Upper lobe of left lung (tissue), 4 donors: ENCODE results near the gene ABCA7.

Source experiments
- POLR2A ChIP-seq, 4 donors: fragments of 450-650 bp; IDR thresholded peaks; one replicate each; pipeline ENCODE4 v1.5.1; 2016 to 2017; ENCODE audit warnings: antibody characterized with exemption in 4 of 4, mild to moderate bottlenecking in 2 of 4
- POLR2AphosphoS5 ChIP-seq, 2 donors: sonication (generic); formaldehyde crosslinking; IDR thresholded peaks; one replicate each; pipeline ENCODE4 v1.5.1; 2017; ENCODE audit warnings: antibody characterized with exemption in 2 of 2

DNA sequence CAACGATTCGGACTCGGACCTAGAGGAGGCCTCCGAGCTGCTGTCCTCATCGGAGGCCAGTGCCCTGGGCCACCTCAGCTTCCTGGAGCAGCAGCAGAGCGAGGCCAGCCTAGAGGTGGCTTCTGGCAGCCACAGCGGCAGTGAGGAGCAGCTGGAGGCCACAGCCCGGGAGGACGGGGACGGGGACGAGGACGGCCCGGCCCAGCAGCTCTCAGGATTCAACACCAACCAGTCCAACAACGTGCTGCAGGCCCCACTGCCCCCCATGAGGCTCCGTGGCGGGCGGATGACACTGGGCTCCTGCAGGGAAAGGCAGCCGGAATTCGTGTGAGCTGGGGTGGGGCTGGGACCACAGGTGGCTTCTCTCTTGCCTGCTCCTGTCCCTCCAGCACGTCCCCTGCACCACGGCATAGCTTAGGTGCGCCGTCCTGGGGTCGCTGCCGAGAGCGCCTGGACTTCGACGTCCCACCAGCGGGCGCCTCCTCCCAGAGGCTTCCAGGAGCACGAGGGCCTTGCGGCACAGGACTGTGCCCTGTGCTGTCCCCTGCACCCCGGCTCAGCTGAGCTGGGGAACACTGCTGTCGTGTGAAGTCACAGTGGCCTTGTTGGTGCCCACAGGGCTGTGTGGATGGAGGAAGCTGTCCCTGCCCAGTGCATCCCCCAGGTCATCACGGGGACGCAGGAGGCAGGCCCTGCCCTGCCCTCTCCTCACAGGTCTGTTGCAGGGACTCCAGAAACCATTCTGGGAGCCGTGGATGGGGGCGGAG is 46.0 kb downstream of the ABCA7 start:
- TF ChIP-seq POLR2AphosphoS5 (IDR thresholded peaks at IDR 0.05), result no peak
- TF ChIP-seq POLR2A (IDR thresholded peaks at IDR 0.05), result no peak
